Fibroblast of lung (primary cell): Measurements from ENCODE around the gene MAEL. TPM values are rescaled to one million over a fixed set of nuclear protein-coding genes. Genes with fewer than 3 reads are reported as not detected.

ENCODE experiments used
- DNase-seq, 2 donors: peaks; one replicate each; pipeline versions ENCODE4 v3.0.0 to v3.0.0-alpha.2; 2010; ENCODE audit warnings: low read depth in 2 of 2
- H2AFZ ChIP-seq: 2 replicates; pipeline ENCODE4 v1.5.1; 2012; ENCODE audit warnings: low read length, control low read depth, inconsistent platforms
- H3K27ac ChIP-seq: 2 replicates; pipeline ENCODE4 v1.5.1; 2011; ENCODE audit warnings: low read length, control low read depth; ENCODE audit not compliant: insufficient read depth
- H3K27me3 ChIP-seq: 2 replicates; pipeline ENCODE4 v1.5.1; 2011; ENCODE audit warnings: mild to moderate bottlenecking, low read length; ENCODE audit not compliant: control insufficient read depth, insufficient read depth
- H3K36me3 ChIP-seq: 2 replicates; pipeline ENCODE4 v1.5.1; 2011; ENCODE audit warnings: low read length; ENCODE audit not compliant: control insufficient read depth, insufficient read depth
- H3K4me1 ChIP-seq: 2 replicates; pipeline ENCODE4 v1.5.1; 2011; ENCODE audit warnings: low read length; ENCODE audit not compliant: control insufficient read depth, insufficient read depth; ENCODE audit errors: extremely low read depth
- H3K4me2 ChIP-seq: 2 replicates; pipeline ENCODE4 v1.5.1; 2011; ENCODE audit warnings: low read length, control low read depth; ENCODE audit not compliant: insufficient read depth; ENCODE audit errors: extremely low read depth
- H3K4me3 ChIP-seq, 4 experiments: fragments of 200-600 bp in 1 of 4; sonication (generic) in 1 of 4; replicated peaks in 1 of 4; 2 replicates each; pipeline ENCODE4 v1.5.1; 2011 to 2016; ENCODE audit warnings: low read length in 4 of 4, low read depth in 3 of 4, mild to moderate bottlenecking in 3 of 4, control low read depth in 2 of 4, inconsistent platforms in 1 of 4, mixed read lengths in 1 of 4; ENCODE audit not compliant: insufficient read depth in 1 of 4; ENCODE audit errors: control extremely low read depth in 1 of 4
- H3K79me2 ChIP-seq: 2 replicates; pipeline ENCODE4 v1.5.1; 2012; ENCODE audit warnings: mild to moderate bottlenecking, low read length, inconsistent platforms; ENCODE audit not compliant: control insufficient read depth, insufficient read depth
- H3K9ac ChIP-seq: 2 replicates; pipeline ENCODE4 v1.5.1; 2011; ENCODE audit warnings: mild to moderate bottlenecking, low read length, control low read depth; ENCODE audit not compliant: insufficient read depth
- H3K9me3 ChIP-seq: 2 replicates; pipeline ENCODE4 v1.5.1; 2012; ENCODE audit warnings: low read depth, low read length; ENCODE audit not compliant: control insufficient read depth, insufficient read depth
- H4K20me1 ChIP-seq: 2 replicates; pipeline ENCODE4 v1.5.1; 2011; ENCODE audit warnings: low read length; ENCODE audit not compliant: control insufficient read depth, insufficient read depth; ENCODE audit errors: extremely low read depth
- EZH2 ChIP-seq: IDR thresholded peaks from 2 replicates; pipeline ENCODE4 v1.5.1; 2012; ENCODE audit warnings: low read length, control low read depth, mild to moderate bottlenecking; ENCODE audit errors: missing control alignments
- polyA plus RNA-seq, 2 donors: library from polyadenylated mRNA; depleted of rRNA in 1 of 2; stranded (reverse) in 1 of 2; unstranded in 1 of 2; fragments of >200 nt; gene quantifications; 2 replicates each; pipeline ENCODE4 v1.2.1, GENCODE V29; 2011 to 2012; ENCODE audit warnings: missing spikeins in 1 of 2
- total RNA-seq: library from RNA; depleted of rRNA; stranded (reverse); fragments of >200 nt; gene quantifications from 2 replicates; pipeline ENCODE4 v1.2.1, GENCODE V29; 2014
- TF ChIP-seq, protein P1 (sequence below), 2 donors: IDR thresholded peaks in 1 of 2; conservative IDR thresholded peaks in 1 of 2; 1 replicate in 1 of 2; 2 replicates in 1 of 2; pipeline ENCODE4 v1.5.1; 2011 to 2012; ENCODE audit warnings: low read length in 2 of 2, control low read depth in 1 of 2, inconsistent platforms in 1 of 2, low read depth in 1 of 2, mild to moderate bottlenecking in 1 of 2

MAEL gene
- total and polyA plus RNA-seq, 2 donors (not counting 1 experiment from before 2014, with no cell fraction given): not detected

DNA sequence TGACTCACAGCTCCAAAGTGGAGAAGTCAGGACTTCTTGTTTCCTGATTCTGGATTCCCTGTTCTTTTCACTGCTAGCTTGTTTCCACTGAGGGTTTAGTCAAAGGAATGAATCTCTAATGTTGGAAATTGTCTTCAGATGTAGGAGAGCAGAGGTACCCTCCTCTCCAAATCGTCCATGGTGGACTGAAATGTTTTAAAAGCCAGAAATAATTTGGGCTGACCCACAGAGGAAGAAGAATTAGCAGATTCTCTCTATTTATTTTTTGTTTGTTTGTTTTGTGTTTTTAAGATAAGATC lies 70.7 kb downstream of the MAEL start:
- Histone ChIP-seq H3K27ac (no peak overlapping the region), H3K4me1 (peaks cover 3% of the 10 kb centered on the region), H3K36me3 (no peaks in the 10 kb centered on the region), H4K20me1 (no peaks in the 10 kb centered on the region), H3K27me3 (no peaks in the 10 kb centered on the region), H3K9ac (no peak overlapping the region), H3K4me2 (no peak overlapping the region), H2AFZ (no peak overlapping the region), H3K9me3 (no peaks in the 10 kb centered on the region), H3K4me3 (no peak overlapping the region), H3K79me2 (no peaks in the 10 kb centered on the region)
- no peak for DNase-seq
- TF ChIP-seq EZH2: no peak
- TF ChIP-seq, protein P1, sequence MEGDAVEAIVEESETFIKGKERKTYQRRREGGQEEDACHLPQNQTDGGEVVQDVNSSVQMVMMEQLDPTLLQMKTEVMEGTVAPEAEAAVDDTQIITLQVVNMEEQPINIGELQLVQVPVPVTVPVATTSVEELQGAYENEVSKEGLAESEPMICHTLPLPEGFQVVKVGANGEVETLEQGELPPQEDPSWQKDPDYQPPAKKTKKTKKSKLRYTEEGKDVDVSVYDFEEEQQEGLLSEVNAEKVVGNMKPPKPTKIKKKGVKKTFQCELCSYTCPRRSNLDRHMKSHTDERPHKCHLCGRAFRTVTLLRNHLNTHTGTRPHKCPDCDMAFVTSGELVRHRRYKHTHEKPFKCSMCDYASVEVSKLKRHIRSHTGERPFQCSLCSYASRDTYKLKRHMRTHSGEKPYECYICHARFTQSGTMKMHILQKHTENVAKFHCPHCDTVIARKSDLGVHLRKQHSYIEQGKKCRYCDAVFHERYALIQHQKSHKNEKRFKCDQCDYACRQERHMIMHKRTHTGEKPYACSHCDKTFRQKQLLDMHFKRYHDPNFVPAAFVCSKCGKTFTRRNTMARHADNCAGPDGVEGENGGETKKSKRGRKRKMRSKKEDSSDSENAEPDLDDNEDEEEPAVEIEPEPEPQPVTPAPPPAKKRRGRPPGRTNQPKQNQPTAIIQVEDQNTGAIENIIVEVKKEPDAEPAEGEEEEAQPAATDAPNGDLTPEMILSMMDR (conservative IDR thresholded peaks at IDR 0.05 in 1 of 2, IDR thresholded peaks at IDR 0.05 in 1 of 2; ENCODE audit: low read depth in 1 of 2, low read length in 2 of 2): no peak

DNA sequence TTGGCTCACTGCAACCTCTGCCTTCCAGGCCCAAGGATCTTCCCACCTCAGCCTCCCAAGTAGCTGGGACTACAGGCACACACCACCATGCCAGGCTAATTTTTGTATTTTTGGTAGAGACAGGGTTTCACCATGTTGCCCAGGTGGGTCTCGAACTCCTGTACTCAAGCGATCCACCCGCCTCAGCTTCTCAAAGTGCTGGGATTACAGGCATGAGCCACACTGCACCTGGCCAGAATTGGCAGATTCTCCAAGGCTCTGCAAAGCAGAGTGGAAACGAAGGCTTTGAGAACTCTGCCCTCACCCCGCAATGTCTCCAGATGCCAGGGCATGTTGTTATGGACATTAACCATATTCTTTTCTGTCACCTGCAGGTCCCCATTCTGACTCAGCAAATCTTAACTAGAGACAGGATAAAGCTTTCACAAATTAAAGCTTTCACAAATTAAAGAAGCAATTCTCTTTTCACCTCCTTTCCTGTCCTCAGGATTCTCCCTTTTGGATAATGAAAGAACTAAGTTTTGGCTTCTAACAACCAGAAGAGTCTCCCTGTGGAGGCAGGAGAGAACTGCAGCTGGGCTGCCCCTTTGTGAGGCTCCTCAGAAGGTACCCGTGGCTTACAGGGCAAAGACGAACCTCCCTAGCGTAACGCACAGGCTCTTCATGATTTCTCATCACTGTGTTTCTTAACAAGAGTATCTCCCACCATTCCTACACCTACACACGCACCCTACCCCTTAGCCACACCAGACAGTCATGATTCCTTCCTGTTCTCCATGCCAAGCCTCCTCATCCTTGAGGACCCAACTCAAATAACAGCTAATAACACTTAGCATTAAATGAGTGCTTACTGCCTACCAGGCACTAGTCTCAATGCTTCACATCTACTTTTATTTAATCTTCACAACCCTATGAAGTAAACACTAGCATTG lies 71.3 kb downstream of the MAEL start:
- no peak overlapping the region for H3K27ac ChIP-seq
- no peaks in the 10 kb centered on the region for H3K27me3 ChIP-seq
- no peaks in the 10 kb centered on the region for H3K9me3 ChIP-seq
- H4K20me1 ChIP-seq: no peaks in the 10 kb centered on the region
- no peak overlapping the region for H3K9ac ChIP-seq
- no peak overlapping the region for H3K4me3 ChIP-seq
- no peak overlapping the region for H3K4me2 ChIP-seq
- TF ChIP-seq, protein P1 (conservative IDR thresholded peaks at IDR 0.05 in 1 of 2, IDR thresholded peaks at IDR 0.05 in 1 of 2; ENCODE audit: low read depth in 1 of 2, low read length in 2 of 2): peak; percentile 15 to 24
- no peak for TF ChIP-seq EZH2
- H3K36me3 ChIP-seq: no peaks in the 10 kb centered on the region
- no peaks in the 10 kb centered on the region for H3K79me2 ChIP-seq
- DNase-seq: no peak
- H3K4me1 ChIP-seq: peaks cover 3% of the 10 kb centered on the region
- no peak overlapping the region for H2AFZ ChIP-seq

DNA sequence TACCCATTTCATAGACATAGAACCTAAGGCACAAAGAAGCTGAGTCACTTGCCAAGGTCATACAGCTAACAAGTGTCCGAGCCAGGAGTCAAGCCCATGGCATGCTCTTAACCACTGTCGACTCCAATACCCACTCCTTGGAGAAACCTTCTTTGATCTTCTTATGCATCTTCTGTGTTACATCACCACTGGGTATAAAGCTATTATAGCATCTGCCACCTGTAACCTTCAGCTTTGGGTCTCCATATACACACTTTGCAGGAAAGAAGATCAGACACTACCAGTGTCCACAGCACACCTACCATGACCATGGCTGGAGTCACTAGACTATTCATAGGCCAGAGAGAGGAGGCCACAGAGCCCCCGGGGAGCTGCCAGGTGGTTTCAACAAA lies 72.0 kb downstream of the MAEL start:
- Histone ChIP-seq H3K79me2 (no peaks in the 10 kb centered on the region), H3K36me3 (no peaks in the 10 kb centered on the region), H3K4me1 (peaks cover 3% of the 10 kb centered on the region), H3K27me3 (no peaks in the 10 kb centered on the region), H3K4me2 (no peak overlapping the region), H4K20me1 (no peaks in the 10 kb centered on the region), H2AFZ (no peak overlapping the region), H3K27ac (no peak overlapping the region), H3K9ac (no peak overlapping the region), H3K9me3 (no peaks in the 10 kb centered on the region), H3K4me3 (no peak overlapping the region)
- TF ChIP-seq, protein P1 (conservative IDR thresholded peaks at IDR 0.05 in 1 of 2, IDR thresholded peaks at IDR 0.05 in 1 of 2; ENCODE audit: low read depth in 1 of 2, low read length in 2 of 2): no peak
- TF ChIP-seq EZH2: no peak
- DNase-seq: no peak
